NB4 (cell line): ENCODE data around the gene PHKB.

ENCODE experiments used
- MAX ChIP-seq: IDR thresholded peaks from 2 replicates; pipeline ENCODE4 v1.6.1; 2011; ENCODE audit warnings: low read depth, low read length
- MYC ChIP-seq: IDR thresholded peaks from 2 replicates; pipeline ENCODE4 v1.6.1; 2011; ENCODE audit warnings: low read depth, low read length
- POLR2A ChIP-seq: IDR thresholded peaks from 2 replicates; pipeline ENCODE4 v1.6.1; 2011; ENCODE audit warnings: mild to moderate bottlenecking; ENCODE audit not compliant: insufficient read length; ENCODE audit errors: extremely low read depth
- TF ChIP-seq, protein P1 (sequence below): IDR thresholded peaks from one replicate; pipeline ENCODE4 v1.5.1; 2012; ENCODE audit warnings: low read depth, low read length

DNA sequence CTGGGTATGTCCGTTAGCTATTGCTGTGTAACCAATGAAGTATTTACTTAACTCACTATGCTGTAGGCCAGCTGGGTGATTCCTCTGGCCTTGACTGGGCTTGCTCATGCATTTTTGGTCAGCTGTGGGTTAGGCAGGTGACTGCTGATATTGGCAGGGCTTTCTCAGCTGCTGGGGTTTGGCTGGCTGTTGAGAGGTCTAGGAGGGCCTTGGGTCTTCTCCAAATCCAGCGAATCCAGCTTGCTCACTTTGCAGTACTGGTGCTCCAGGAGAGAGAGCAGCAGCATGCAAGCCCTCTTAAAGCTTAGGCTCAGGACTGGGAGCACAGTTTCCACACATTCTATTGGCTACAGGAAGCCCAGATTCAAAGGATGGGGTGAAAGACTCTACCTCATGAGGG lies 270.1 kb downstream of the PHKB start:
- TF ChIP-seq, protein P1, sequence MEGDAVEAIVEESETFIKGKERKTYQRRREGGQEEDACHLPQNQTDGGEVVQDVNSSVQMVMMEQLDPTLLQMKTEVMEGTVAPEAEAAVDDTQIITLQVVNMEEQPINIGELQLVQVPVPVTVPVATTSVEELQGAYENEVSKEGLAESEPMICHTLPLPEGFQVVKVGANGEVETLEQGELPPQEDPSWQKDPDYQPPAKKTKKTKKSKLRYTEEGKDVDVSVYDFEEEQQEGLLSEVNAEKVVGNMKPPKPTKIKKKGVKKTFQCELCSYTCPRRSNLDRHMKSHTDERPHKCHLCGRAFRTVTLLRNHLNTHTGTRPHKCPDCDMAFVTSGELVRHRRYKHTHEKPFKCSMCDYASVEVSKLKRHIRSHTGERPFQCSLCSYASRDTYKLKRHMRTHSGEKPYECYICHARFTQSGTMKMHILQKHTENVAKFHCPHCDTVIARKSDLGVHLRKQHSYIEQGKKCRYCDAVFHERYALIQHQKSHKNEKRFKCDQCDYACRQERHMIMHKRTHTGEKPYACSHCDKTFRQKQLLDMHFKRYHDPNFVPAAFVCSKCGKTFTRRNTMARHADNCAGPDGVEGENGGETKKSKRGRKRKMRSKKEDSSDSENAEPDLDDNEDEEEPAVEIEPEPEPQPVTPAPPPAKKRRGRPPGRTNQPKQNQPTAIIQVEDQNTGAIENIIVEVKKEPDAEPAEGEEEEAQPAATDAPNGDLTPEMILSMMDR: no peak
- TF ChIP-seq POLR2A: no peak
- no peak for TF ChIP-seq MAX
- TF ChIP-seq MYC: no peak
